ENCODE data around the gene VPS13A. TPM values are rescaled to one million over a fixed set of nuclear protein-coding genes. Genes with fewer than 3 reads are reported as not detected.

VPS13A gene
- total RNA-seq, 1 donor from 2014 or later: 37.8 TPM

- Histone ChIP-seq H3K27me3 (no peaks in the 10 kb centered on the region), H3K9me3 (no peaks in the 10 kb centered on the region), H3K4me1 (no peaks in the 10 kb centered on the region), H3K4me3 (no peak overlapping the region), H3K27ac (no peak overlapping the region), H3K36me3 (no peaks in the 10 kb centered on the region)
- no peak for DNase-seq (ENCODE audit: extremely low spot score in 2 of 2)
- TF ChIP-seq POLR2A (IDR thresholded peaks at IDR 0.05): no peak
- TF ChIP-seq POLR2AphosphoS5 (IDR thresholded peaks at IDR 0.05; ENCODE audit: insufficient read depth in 1 of 2, low read depth in 1 of 2): no peak
- no peak for TF ChIP-seq CTCF (IDR thresholded peaks at IDR 0.05)
- intact Hi-C loops (cut with DNase I): loop anchor here (10.0 kb wide), 1 partner anchor 705 kb away; no protein-coding TSS in a partner anchor
Observed at GRCh38 chr9:77149879-77150278, 27.5 kb upstream of the VPS13A start.

- Histone ChIP-seq H3K4me3 (no peak overlapping the region), H3K4me1 (no peaks in the 10 kb centered on the region), H3K27ac (no peak overlapping the region), H3K27me3 (no peaks in the 10 kb centered on the region), H3K36me3 (no peaks in the 10 kb centered on the region), H3K9me3 (no peaks in the 10 kb centered on the region)
- no peak for DNase-seq (ENCODE audit: extremely low spot score in 2 of 2)
- intact Hi-C loops (cut with DNase I): loop anchor here (10.0 kb wide), 1 partner anchor 707 kb away; no protein-coding TSS in a partner anchor
- TF ChIP-seq CTCF (IDR thresholded peaks at IDR 0.05): no peak
- no peak for TF ChIP-seq POLR2A (IDR thresholded peaks at IDR 0.05)
- TF ChIP-seq POLR2AphosphoS5 (IDR thresholded peaks at IDR 0.05; ENCODE audit: insufficient read depth in 1 of 2, low read depth in 1 of 2): no peak
Observed at GRCh38 chr9:77152289-77152688, 25.0 kb upstream of the VPS13A start.

- DNase-seq (ENCODE audit: extremely low spot score in 2 of 2): no peak
- intact Hi-C loops (cut with DNase I): loop anchor here (10.0 kb wide), 1 partner anchor 712 kb away; no protein-coding TSS in a partner anchor
- Histone ChIP-seq H3K27ac (no peak overlapping the region), H3K4me3 (no peak overlapping the region), H3K4me1 (no peaks in the 10 kb centered on the region), H3K27me3 (no peaks in the 10 kb centered on the region), H3K36me3 (no peaks in the 10 kb centered on the region), H3K9me3 (no peaks in the 10 kb centered on the region)
- TF ChIP-seq CTCF (IDR thresholded peaks at IDR 0.05) (no peak), POLR2A (IDR thresholded peaks at IDR 0.05) (no peak), POLR2AphosphoS5 (IDR thresholded peaks at IDR 0.05; ENCODE audit: insufficient read depth in 1 of 2, low read depth in 1 of 2) (no peak)
Observed at GRCh38 chr9:77156646-77157371, 20.5 kb upstream of the VPS13A start.

- H3K9me3 ChIP-seq: no peaks in the 10 kb centered on the region
- H3K27me3 ChIP-seq: no peaks in the 10 kb centered on the region
- H3K36me3 ChIP-seq: no peaks in the 10 kb centered on the region
- no peak overlapping the region for H3K27ac ChIP-seq
- TF ChIP-seq POLR2AphosphoS5 (IDR thresholded peaks at IDR 0.05; ENCODE audit: insufficient read depth in 1 of 2, low read depth in 1 of 2): no peak
- TF ChIP-seq CTCF (IDR thresholded peaks at IDR 0.05): no peak
- no peak for TF ChIP-seq POLR2A (IDR thresholded peaks at IDR 0.05)
- DNase-seq (ENCODE audit: extremely low spot score in 2 of 2): no peak
- no peak overlapping the region for H3K4me3 ChIP-seq
- intact Hi-C loops (cut with DNase I): loop anchor here (10.0 kb wide), 1 partner anchor 714 kb away; no protein-coding TSS in a partner anchor
- peaks cover under 1% of the 10 kb centered on the region for H3K4me1 ChIP-seq
Observed at GRCh38 chr9:77158772-77159513, 18.4 kb upstream of the VPS13A start.
